Islet precursor cell (in vitro differentiated cells): ENCODE data around the gene CRYGB.

Source experiments
- DNase-seq: peaks from one replicate; pipeline ENCODE4 v3.0.0-alpha.2; 2018

The CRYGB gene, protein sequence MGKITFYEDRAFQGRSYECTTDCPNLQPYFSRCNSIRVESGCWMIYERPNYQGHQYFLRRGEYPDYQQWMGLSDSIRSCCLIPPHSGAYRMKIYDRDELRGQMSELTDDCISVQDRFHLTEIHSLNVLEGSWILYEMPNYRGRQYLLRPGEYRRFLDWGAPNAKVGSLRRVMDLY

DNA sequence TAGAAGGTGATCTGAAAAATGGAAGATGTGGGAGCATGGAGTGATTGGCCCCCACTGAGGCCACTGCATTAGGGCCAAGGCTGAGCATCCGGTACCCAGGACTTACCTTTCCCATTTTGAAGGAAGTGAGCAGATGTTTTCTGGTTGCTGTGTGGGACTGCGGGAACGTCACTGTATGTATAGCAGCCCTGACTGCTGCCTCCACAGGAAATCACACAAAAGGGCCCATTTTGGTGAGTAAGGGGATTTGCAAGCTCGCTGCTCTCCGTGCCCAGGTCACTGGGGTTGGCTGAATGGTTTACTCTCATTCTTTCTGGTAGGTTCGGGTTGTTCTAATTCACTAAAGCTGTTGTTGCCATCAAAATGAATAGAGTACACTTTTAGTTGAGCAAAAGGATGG lies at the start of gene CRYGB:
TSS of gene CRYGB (minus strand) at position 153 of the 400 bp plus-strand sequence. CDS start at position 115, 38 bp downstream.
- DNase-seq: no peak

DNA sequence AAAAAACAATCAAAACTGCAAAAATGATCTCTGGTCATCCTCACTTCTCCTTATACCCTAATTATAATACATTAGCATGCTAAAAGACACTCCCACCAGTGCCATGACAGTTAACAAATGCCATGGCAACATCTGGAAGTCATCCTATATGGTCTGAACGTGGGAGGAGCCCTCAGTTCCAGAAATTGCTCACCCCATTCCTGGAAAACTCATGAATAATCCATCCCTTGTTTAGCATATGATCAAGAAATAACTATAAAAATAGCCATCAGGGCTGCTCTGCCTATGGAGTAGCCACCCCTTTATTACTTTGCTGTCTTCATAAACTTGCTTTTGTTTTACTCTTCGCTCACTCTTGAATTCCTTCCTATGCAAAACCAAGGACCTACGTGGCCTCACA lies 49.6 kb upstream of the CRYGB start:
- DNase-seq: no peak

DNA sequence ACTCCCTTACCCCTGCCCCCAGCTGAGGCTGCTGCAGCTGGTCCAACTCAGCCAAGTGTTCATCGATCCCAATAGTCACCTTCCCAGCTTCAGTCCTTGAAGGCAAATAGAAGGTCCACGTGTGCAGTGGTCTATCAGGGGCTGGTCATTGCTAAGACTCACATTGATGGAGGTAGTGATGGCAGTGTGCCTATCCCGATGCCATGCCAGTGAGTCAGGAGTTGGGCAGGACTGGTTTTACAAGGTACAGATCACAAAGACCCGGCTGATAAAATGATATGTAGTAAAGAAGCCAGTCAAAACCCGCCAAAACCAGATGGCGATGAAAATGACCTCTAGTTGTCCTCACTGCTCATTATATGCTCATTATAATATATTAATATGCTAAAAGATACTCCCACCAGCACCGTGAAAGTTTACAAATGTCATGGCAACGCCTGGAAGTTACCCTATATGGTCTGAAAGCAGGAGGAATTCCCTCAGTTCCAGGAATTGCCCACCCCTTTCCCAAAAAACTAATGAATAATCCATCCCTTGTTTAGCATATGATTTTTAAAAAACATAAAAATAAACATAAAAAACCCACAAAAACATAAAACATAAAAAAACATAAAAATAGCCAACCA lies 46.8 kb upstream of the CRYGB start:
- no peak for DNase-seq

DNA sequence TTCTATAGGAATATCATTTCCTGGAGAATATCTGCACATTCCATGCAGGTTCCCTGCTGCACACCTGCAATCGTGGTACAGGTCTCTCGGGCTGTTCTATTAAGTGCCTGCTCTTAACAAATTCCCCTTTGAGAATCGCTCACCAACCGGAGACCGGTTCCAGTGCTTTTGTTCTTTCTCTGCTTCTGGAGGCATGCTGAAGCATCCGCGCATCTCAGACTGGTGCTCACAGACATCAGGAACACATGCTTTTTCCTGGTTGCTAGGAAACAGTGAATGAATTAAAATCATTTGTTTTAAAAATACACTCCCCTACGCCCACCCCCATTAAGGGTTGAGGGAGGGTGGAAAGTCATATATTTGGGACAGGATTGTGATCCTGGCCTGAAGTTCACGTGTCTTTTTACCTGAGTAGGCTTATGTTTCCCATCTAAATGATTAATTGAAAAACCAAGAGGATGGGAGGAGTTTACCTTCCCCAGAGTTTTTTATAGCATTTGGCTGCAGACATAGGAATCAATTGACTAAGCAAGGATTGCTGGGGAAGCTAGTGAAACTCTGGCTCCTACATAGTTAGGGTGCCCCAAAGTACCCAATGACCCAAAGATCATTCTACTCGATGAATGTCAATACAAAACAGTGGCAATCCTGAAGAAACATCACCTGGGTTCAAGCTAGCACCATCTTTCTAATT lies 44.0 kb upstream of the CRYGB start, which contains the start of gene C2orf80:
TSS of gene C2orf80 (minus strand) at position 221 of the 694 bp plus-strand sequence. CDS start 3,044 bp downstream, outside the sequence.
- DNase-seq: no peak

DNA sequence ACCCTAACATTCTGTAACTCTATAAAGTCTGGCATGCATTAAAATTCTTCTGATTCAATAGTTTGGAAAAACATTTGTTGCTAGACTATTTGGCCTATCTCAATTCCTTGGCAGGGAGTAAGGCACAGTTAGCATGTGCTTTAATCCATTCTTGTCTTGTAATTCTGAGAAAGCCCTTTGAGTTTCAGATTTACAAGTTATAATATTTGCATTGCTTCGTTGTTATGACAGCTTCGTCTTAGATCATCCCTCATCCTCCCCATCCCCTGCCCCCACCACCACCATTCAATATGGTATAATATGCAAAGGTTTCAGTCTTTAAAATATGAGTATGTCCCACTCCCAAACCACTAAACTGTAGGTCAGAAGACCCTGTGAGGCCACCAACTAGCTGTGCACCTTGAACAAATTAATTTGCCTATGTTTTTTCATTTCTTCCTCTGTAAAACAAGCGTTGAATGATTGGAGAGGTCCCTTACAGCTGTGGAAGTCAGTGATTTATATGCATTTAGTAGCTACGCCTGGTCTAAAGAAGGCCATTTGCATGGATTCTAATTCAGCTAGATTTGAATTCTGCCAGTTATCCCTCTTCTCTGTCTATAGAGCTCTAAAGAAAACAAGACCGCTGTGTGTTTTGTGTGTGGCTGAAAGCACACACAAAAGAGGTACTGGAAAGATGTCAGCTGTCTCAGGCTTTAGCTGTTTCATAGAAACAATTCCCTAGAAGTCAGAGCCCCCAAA lies 43.3 kb upstream of the CRYGB start:
- no peak for DNase-seq

DNA sequence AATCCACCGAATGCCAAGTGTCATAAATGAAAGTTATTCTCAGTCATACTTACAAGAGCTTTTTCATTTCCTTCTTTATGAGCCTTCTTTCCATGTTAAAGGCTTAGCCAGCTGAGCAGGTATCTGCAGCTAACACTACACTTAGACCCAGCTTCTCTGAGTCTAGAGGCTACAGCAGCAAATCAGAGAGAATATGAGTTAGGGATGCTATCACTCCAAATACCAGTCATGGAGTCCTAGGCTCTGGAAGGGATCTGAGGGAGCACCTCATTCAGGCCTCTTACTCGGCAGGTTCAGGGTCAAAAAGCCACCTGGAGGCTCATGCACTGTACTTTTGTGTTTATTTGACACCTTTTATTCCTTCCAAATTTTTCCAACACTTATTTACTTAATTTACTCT lies 40.9 kb upstream of the CRYGB start:
- DNase-seq: no peak

DNA sequence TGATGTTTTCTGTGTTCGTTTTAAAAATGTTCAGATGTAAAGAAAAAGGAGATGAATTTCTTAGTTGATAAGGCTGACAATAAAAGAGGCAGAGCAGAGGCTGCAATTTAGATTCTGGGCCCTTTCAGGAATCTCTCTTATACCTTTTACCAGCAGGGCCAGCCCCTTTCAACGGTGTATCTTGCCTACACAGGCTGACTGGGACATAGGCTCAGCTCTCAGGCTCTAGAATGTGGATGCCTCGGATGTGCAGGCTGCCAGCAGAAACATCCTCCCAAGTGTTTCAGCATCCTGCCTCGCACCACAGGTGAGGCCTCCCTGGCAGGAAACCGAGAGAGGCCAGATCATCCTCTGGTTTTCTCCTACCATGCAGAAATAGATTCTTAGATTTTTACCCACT lies 40.5 kb upstream of the CRYGB start:
- no peak for DNase-seq

DNA sequence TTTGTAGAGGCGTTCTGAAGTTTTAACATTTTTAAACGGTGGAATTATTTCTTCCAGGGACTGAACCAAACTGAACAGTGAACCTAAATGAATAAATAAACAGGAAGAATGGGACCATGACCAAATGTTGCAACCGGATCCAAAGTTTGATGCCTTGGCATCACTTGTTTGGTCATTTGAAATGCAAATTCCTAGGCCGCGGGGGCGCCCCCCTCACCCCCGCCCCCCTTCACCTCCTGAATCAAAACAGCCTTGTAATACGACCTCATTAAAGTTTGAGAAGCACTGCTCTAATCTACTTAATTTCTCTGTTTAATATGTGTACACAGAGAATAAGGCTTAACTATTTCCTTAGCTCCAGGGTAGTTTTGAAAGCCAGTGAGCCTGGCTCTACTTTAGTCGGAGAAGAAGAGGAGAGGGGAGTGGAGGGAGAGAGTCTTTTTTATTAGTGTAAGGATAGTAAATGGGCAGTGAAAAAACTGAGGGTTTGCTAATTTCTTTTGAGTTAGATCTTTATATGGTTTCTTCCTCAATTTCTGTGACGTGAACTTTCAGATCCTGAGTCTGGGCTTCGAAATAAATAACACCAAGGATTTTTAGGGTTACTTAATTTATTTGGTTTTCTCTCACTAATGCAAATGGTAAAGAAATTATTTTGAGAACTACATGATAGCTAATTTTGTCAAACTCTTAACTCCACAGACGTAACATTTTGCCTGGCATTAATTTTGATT lies 38.2 kb upstream of the CRYGB start:
- DNase-seq: no peak

- peak; percentile 60 for DNase-seq
Measured at GRCh38 chr2:208183526-208183925, 37.6 kb upstream of the CRYGB start.

DNA sequence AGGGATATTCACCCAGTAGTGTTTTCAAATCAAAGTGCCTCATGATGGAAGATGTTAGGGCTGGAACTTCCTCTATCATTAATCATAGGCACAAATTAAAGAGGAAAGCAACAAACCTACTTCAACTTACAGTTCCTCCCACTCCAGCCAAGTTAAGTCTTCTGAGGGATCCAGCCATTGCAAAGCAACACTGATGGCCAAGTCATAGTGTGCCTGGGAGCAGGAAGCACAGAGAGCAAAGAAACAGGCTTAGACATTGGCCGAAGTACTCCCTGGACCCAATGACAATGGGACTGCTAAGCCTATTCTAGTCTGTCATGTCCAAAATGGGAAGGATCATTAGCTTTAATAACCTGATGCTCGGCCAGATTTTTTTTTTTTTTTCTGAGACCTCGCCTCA lies 36.9 kb upstream of the CRYGB start:
- DNase-seq: no peak

- peak; percentile 63 for DNase-seq
Measured at GRCh38 chr2:208179028-208179609, 33.2 kb upstream of the CRYGB start.

DNA sequence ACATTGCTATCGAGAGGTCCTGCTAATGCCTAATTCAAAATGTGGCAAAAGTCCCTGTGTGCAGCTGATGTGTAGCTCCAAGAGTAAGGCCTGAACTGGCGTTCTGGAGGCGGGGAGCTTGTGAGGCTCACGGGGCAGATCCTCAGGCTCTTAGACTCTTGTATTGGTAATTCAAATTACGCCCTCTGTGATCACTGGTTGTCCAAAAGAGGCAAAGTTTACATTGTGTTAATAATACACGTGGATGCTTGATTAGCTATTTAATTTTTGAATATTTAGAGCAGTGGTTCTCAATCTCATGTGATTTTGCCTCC lies 29.8 kb upstream of the CRYGB start:
- DNase-seq: no peak

- DNase-seq: peak; percentile 84
Measured at GRCh38 chr2:208175069-208175839, 29.3 kb upstream of the CRYGB start.

- no peak for DNase-seq
Measured at GRCh38 chr2:208174144-208174543, 28.2 kb upstream of the CRYGB start.

GRCh38 chr2:208172125-208172524 lies 26.2 kb upstream of the CRYGB start:
- DNase-seq: no peak

GRCh38 chr2:208164951-208165755 lies 19.2 kb upstream of the CRYGB start:
- DNase-seq: no peak

DNA sequence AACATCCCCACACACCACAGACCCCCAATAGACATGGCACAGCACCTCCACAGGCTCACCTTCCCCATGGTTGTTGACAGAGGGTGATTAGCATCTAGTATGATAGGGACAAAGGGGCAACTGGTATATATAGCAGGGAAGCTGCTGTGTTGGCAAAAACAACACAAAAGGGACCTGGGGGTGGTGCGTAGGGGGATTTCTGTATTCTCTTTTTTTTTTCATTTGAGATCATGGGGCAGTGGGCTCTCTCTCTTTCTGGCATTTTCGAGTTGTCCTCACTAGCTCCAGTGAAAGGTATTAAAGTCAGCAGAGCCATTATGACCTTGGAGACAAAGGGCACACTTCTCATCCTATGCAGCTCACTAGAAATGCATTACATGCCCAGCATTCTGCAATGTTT lies 17.5 kb upstream of the CRYGB start, which contains the start of gene CRYGA:
TSS of gene CRYGA (minus strand) at position 101 of the 400 bp plus-strand sequence. CDS start at position 68, 33 bp downstream.
- no peak for DNase-seq

DNA sequence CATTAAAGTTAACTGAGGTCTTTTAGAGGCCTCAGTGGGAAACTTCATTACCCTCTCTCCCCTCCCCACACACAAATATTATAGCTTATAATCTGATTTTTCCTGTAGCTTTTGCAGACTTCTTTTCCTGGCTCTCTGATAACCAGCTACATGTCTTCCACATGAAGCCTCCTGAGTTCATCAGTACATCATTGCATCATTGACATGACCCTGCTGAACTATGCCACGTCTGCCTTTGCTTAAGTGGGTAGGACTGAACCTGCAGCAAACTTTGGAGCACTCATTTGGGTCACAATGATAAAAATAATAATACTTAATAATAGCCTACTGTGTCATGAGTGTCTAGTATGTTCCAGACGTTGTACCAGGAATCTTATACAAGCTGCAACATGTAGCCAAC lies 10.5 kb upstream of the CRYGB start:
- no peak for DNase-seq

GRCh38 chr2:208153156-208153555 lies 7.2 kb upstream of the CRYGB start:
- no peak for DNase-seq

DNA sequence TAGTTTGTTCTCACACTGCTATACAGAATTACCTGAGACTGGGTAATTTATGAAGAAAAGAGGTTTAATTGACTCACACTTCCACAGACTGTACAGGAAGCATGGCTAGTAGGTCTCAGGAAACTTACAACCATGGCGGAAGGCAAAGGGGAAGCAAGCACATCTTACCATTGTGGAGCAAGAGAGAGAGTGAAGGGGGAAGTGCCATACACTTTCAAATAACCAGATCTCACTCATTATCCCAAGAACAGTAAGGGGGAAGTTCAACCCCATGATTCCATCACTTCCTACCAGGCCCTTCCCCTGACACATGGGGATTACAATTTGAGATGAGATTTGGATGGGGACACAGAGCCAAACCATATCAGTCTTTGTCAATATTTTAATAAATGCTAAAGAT lies 5.0 kb upstream of the CRYGB start:
- DNase-seq: no peak

DNA sequence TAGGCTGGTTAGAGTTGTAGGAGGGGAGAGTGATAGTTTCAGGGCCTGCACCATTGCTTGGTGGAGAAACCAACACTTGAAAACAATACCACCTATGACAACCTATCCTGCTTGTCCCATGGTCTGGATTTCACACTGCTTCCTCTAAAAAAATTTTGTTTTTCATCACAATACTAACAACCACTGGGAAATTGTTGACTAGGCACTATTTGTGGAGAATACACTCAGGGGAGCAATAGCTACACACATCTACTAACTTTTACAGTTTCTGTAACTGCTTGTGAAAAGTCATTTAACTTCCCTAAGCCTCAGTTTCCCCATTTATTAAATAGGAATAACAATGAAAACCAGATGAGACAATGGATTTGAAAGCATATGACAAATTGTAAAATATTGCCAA lies 4.1 kb upstream of the CRYGB start:
- DNase-seq: no peak
